WERI-Rb-1 (cell line): ENCODE results near the gene SYNE4.
"Not testable (repeated sequence)": the region's sequence is repeated elsewhere in the genome, so short reads cannot be mapped to it uniquely, and the experiment has no call there.

Source experiments
- DNase-seq: peaks from one replicate; pipeline ENCODE4 v3.0.0-alpha.2; 2020
- H3K27ac ChIP-seq: fragments of 250-450 bp; sonication (Bioruptor Pico); 2 replicates; pipeline ENCODE4 v1.5.1; 2020; ENCODE audit warnings: mild to moderate bottlenecking, moderate library complexity
- H3K27me3 ChIP-seq: fragments of 250-450 bp; sonication (Bioruptor Pico); 2 replicates; pipeline ENCODE4 v1.5.1; 2021; ENCODE audit warnings: mild to moderate bottlenecking, low read depth, moderate library complexity; ENCODE audit not compliant: insufficient read depth, severe bottlenecking
- H3K36me3 ChIP-seq: fragments of 250-450 bp; sonication (Bioruptor Pico); 2 replicates; pipeline ENCODE4 v1.5.1; 2020; ENCODE audit warnings: mild to moderate bottlenecking, moderate library complexity
- H3K4me3 ChIP-seq: 2 replicates; pipeline ENCODE4 v1.5.1; 2011; ENCODE audit warnings: low read depth, mild to moderate bottlenecking, control low read depth, low read length
- H3K9me3 ChIP-seq: fragments of 250-450 bp; sonication (Bioruptor Pico); 2 replicates; pipeline ENCODE4 v1.5.1; 2021; ENCODE audit warnings: mild to moderate bottlenecking, moderate library complexity; ENCODE audit not compliant: severe bottlenecking
- TF ChIP-seq, protein P1 (sequence below): IDR thresholded peaks from 2 replicates; pipeline ENCODE4 v1.5.1; 2011; ENCODE audit warnings: low read depth, mild to moderate bottlenecking, control low read depth, inconsistent platforms, low read length

The SYNE4 gene

DNA sequence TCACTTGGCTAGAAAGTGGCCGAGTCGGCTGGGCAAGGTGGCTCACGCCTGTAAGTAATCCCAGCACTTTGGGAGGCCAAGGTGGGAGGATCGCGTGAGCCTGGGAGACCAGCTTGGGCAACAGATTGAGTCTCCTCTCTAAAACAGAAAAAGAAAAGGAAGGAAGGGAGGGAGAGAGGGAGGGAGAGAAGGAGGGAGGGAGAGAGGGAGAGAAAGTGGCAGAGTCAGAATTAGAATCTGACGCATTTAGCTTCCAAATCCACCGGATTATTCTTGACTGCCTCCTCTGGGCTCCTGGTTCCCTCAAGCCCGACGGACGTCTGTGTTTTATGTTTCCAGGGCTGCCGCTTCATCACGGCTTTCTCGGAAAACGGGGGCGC lies 50.0 kb downstream of the SYNE4 start:
- Histone ChIP-seq H3K4me3 (no peak overlapping the region), H3K36me3 (no peaks in the 10 kb centered on the region), H3K9me3 (no peaks in the 10 kb centered on the region), H3K27ac (no peak overlapping the region), H3K27me3 (no peaks in the 10 kb centered on the region)
- TF ChIP-seq, protein P1, sequence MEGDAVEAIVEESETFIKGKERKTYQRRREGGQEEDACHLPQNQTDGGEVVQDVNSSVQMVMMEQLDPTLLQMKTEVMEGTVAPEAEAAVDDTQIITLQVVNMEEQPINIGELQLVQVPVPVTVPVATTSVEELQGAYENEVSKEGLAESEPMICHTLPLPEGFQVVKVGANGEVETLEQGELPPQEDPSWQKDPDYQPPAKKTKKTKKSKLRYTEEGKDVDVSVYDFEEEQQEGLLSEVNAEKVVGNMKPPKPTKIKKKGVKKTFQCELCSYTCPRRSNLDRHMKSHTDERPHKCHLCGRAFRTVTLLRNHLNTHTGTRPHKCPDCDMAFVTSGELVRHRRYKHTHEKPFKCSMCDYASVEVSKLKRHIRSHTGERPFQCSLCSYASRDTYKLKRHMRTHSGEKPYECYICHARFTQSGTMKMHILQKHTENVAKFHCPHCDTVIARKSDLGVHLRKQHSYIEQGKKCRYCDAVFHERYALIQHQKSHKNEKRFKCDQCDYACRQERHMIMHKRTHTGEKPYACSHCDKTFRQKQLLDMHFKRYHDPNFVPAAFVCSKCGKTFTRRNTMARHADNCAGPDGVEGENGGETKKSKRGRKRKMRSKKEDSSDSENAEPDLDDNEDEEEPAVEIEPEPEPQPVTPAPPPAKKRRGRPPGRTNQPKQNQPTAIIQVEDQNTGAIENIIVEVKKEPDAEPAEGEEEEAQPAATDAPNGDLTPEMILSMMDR, result no peak
- no peak for DNase-seq

DNA sequence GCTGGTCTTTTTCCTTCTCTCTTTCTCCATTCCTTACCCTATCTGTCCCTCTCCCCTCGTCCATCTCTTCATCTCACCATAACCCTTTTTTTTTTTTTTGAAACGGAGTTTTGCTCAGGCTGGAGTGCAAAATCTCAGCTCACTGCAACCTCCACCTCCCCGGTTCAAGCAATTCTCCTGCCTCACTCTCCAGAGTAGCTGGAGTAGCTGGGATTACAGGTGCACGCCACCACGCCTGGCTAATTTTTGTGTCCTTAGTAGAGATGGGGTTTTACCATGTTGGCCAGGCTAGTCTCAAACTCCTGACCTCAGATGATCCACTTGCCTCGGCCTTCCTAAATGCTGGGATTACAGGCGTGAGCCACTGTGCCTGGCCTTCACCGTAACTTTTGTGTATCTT lies 51.2 kb downstream of the SYNE4 start:
- DNase-seq, H3K36me3 ChIP-seq, H3K9me3 ChIP-seq, H3K27me3 ChIP-seq, H3K4me3 ChIP-seq, H3K27ac ChIP-seq: not testable (repeated sequence)

DNA sequence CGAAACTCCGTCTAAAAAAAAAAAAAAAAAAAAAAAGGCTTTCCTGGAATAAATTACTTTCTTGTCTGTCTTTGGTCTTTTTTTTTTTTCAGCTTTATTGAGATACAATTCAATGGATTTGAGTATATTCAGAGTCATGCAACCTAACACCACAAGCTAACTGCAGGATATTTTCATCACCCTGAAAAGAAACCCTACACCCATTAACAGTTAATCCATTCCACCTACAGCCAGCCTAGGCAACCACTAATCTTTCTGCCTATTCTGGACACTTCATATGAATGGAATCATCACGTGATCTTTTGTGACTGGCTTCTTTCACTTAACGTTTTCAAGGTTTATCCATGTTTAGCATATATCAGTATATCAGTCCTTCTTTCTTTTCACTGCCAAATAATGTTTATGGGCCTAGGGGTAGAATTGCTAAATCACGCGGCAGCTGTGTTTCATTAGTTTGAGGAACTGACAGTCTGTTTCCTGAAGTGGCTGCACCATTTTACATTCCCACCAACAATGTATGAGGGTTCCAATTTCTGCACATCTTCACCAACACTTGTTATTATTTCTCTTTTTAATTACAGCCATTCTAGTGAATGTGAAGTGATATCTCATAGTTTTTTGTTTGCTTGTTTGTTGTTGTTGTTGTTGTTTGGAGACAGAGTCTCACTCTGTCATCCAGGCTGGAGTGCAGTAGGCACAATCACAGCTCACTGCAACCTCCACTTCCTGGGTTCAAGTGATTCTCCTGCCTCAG lies 52.6 kb downstream of the SYNE4 start:
- no peak for DNase-seq
- Histone ChIP-seq H3K9me3 (no peaks in the 10 kb centered on the region), H3K36me3 (no peaks in the 10 kb centered on the region), H3K27me3 (no peaks in the 10 kb centered on the region), H3K27ac (no peak overlapping the region), H3K4me3 (no peak overlapping the region)
- TF ChIP-seq, protein P1, result no peak
